Type B pancreatic cell (in vitro differentiated cells): ENCODE results near the gene CA9. TPM values are rescaled to one million over a fixed set of nuclear protein-coding genes. Genes with fewer than 3 reads are reported as not detected.

Experiments
- DNase-seq: peaks from one replicate; pipeline ENCODE4 v3.0.0; 2021; ENCODE audit warnings: mixed read lengths; ENCODE audit not compliant: unreplicated experiment; ENCODE audit errors: extremely low spot score
- H3K27ac Mint-ChIP-seq: 2 replicates; pipeline ENCODE4 v1.8.0; 2021; ENCODE audit warnings: mild to moderate bottlenecking, mixed read lengths
- H3K27me3 Mint-ChIP-seq: 2 replicates; pipeline ENCODE4 v1.8.0; 2021; ENCODE audit warnings: mixed read lengths
- H3K36me3 Mint-ChIP-seq: 2 replicates; pipeline ENCODE4 v1.8.0; 2021; ENCODE audit warnings: mixed read lengths
- H3K4me1 Mint-ChIP-seq: one replicate; pipeline ENCODE4 v1.8.0; 2021; ENCODE audit warnings: mixed read lengths; ENCODE audit not compliant: unreplicated experiment
- H3K4me3 Mint-ChIP-seq: 2 replicates; pipeline ENCODE4 v1.8.0; 2021; ENCODE audit warnings: mild to moderate bottlenecking, mixed read lengths
- H3K9me3 Mint-ChIP-seq: 2 replicates; pipeline ENCODE4 v1.8.0; 2021; ENCODE audit warnings: mixed read lengths
- total RNA-seq: library from RNA; stranded (reverse); gene quantifications from 2 replicates; pipeline ENCODE4 v1.2.1, GENCODE V29; 2021; ENCODE audit warnings: low replicate concordance
- TF ChIP-seq, protein P1 (sequence below): fragments of 200-600 bp; sonication (generic); conservative IDR thresholded peaks from 2 replicates; pipeline ENCODE4 v1.5.0; 2021; ENCODE audit warnings: antibody characterized with exemption, mild to moderate bottlenecking

Gene CA9
- total RNA-seq, 1 donor from 2014 or later = 1.5 TPM

DNA sequence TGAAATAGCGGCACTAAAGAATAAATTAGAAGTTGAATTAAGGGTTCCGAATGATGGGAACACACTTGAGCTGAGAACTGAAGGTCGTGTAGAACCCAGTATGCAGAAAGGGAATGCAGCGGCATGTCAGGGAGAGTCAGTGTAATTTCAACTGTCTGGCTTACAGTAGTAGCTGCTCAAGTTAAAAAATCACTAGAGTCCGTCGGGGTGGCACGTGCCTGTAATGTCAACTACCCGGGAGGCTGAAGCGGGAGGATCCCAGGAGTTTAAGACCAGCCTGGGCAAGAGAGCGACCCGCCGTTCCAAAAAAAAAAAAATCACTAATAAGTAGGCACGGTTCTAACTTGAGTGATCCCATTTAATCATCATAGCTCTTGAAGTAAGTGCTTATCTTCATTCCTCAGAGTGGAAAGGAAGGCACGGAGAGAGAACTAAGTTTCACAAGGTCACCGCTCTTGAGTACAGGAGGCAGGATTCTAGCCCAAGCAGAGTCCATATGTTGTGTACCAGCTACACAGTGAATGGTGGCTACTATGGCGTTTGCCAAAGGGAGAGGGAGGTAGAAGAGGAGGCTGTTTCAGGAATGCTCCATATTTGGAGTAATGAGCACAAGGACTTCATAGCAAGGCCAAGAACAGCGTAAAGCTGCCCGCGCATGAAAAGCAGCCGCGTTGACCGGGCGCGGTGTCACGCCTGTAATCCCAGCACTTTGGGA lies 16.7 kb upstream of the CA9 start:
- H3K4me3 Mint-ChIP-seq = peak overlapping the region; percentile 86
- peaks cover 12% of the 10 kb centered on the region for H3K36me3 Mint-ChIP-seq
- no peaks in the 10 kb centered on the region for H3K9me3 Mint-ChIP-seq
- no peak for DNase-seq
- TF ChIP-seq, protein P1, sequence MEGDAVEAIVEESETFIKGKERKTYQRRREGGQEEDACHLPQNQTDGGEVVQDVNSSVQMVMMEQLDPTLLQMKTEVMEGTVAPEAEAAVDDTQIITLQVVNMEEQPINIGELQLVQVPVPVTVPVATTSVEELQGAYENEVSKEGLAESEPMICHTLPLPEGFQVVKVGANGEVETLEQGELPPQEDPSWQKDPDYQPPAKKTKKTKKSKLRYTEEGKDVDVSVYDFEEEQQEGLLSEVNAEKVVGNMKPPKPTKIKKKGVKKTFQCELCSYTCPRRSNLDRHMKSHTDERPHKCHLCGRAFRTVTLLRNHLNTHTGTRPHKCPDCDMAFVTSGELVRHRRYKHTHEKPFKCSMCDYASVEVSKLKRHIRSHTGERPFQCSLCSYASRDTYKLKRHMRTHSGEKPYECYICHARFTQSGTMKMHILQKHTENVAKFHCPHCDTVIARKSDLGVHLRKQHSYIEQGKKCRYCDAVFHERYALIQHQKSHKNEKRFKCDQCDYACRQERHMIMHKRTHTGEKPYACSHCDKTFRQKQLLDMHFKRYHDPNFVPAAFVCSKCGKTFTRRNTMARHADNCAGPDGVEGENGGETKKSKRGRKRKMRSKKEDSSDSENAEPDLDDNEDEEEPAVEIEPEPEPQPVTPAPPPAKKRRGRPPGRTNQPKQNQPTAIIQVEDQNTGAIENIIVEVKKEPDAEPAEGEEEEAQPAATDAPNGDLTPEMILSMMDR = no peak
- peaks cover 42% of the 10 kb centered on the region for H3K4me1 Mint-ChIP-seq
- peaks cover 6% of the 10 kb centered on the region for H3K27me3 Mint-ChIP-seq
- H3K27ac Mint-ChIP-seq = peak overlapping the region; percentile 99

DNA sequence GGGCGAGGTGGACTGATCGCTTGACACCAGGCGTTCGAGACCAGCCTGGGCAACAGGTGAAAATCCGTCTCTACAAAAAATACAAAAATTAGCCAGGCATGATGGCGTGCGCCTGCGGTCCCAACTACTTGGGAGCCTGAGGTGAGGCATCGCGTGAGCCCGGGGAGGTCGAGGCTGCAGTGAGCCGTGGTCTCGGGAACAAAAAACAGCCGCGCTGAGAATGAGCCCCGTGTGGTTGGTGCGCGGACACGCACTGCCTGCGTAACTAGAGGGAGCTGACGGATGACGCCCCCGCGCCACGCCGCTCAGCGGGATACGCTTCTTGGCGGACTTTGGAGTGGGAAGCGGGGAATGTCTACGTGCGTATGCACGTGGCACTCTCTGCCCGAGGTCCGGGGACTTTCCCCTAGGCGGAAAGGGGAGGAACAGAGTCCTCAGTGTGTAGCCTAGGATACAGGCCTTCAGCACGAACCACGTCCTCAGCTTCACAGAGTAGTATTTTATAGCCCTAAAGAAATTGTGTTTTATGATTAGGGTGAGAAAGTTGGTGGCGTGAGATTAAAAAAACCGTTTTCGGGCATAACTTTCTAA lies 16.1 kb upstream of the CA9 start, which contains the start of gene RMRP:
TSS of gene RMRP (minus strand) at position 474 of the 591 bp plus-strand sequence.
- Mint-ChIP-seq H3K27me3 (peaks cover 6% of the 10 kb centered on the region), H3K9me3 (no peaks in the 10 kb centered on the region), H3K4me3 (peak within 1 kb of the TSS; percentile 86), H3K4me1 (peaks cover 48% of the 10 kb centered on the region), H3K36me3 (peaks cover 12% of the 10 kb centered on the region), H3K27ac (peak within 1 kb of the TSS; percentile 99)
- peak; percentile 98 for DNase-seq
- TF ChIP-seq, protein P1 = peak; percentile 67

DNA sequence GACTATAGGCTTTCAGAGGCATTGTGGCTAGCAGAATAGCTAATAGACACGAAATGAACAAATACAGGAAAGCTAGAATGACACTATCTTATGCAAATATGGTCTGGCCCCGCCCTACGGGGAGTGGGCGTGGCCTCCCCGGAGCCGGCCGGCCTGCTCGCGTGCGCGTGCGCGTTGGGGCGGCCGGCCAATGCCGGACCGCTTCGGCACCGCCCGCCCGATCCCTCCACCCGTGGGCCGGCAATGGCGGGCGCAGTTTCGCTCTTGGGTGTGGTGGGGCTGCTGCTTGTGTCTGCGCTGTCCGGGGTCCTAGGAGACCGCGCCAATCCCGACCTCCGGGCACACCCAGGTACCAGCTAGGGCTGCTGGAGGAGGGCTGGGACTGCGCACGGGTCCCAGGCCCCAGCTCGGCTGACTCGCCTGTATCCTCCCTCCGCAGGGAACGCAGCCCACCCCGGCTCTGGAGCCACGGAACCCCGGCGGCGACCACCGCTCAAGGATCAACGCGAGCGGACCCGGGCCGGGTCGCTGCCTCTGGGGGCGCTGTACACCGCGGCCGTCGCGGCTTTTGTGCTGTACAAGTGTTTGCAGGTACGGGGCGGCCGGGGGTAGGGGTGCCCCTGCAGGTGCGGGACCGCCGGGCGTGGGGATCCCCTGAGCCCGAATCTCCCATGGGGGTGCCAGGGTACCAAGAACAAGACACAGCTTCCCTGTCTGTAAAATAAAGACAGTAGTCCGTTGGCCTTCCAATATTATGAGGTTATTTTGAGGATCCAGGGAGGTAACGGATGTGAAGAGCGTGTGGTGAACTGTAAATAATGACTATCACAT lies 15.4 kb upstream of the CA9 start, which contains the start of gene CCDC107:
TSS of gene CCDC107 (plus strand) at position 156 of the 831 bp plus-strand sequence. CDS start at position 244, 88 bp downstream.
- peak within 1 kb of the TSS; percentile 86 for H3K4me3 Mint-ChIP-seq
- H3K27me3 Mint-ChIP-seq = peaks cover 6% of the 10 kb centered on the region
- H3K4me1 Mint-ChIP-seq = peaks cover 50% of the 10 kb centered on the region
- DNase-seq = peak; percentile 92
- TF ChIP-seq, protein P1 = peak; percentile 95
- H3K9me3 Mint-ChIP-seq = no peaks in the 10 kb centered on the region
- H3K36me3 Mint-ChIP-seq = peaks cover 12% of the 10 kb centered on the region
- peak within 1 kb of the TSS; percentile 99 for H3K27ac Mint-ChIP-seq

DNA sequence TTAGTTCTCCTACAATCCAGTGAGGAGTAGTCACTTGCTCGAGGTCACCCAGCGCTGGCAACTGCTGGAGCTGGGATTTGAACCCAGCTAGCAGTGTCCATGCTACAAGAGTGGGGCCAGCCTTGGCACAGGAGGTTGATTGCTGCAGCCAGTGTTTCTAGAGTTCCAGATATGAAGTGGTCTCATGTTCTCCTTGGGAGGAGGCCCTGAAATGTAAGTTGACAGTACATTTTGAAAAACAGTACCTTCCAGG lies 14.8 kb upstream of the CA9 start:
- peaks cover 6% of the 10 kb centered on the region for H3K27me3 Mint-ChIP-seq
- H3K4me3 Mint-ChIP-seq = peak overlapping the region; percentile 86
- H3K4me1 Mint-ChIP-seq = peaks cover 51% of the 10 kb centered on the region
- peak overlapping the region; percentile 99 for H3K27ac Mint-ChIP-seq
- peaks cover 12% of the 10 kb centered on the region for H3K36me3 Mint-ChIP-seq
- DNase-seq = no peak
- TF ChIP-seq, protein P1 = no peak
- H3K9me3 Mint-ChIP-seq = no peaks in the 10 kb centered on the region

DNA sequence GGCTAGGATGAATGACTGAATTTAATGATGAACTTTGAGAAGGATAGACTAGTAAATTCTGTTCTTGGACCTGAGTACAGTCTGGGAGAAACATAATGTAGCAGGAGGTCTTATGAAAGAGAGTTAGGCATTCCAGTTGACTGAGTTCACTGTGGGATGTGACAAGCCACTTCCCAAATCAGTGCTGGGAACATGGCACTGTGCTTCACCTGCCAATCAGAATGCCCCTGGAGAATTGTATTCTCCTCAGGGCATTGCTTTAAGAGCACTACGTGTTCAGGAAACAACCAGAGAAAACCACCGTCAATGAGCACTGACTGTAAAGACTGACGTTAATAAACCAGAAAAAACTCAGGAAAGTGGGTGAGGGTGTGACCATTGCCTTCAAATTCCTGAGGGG lies 14.4 kb upstream of the CA9 start:
- TF ChIP-seq, protein P1 = no peak
- Mint-ChIP-seq H3K27me3 (peaks cover 6% of the 10 kb centered on the region), H3K4me3 (peak overlapping the region; percentile 86), H3K9me3 (no peaks in the 10 kb centered on the region), H3K36me3 (peaks cover 12% of the 10 kb centered on the region), H3K27ac (peak overlapping the region; percentile 99), H3K4me1 (peaks cover 55% of the 10 kb centered on the region)
- DNase-seq = no peak
